ENCODE measurements around the gene ZEB2. TPM values are rescaled to one million over a fixed set of nuclear protein-coding genes. Genes with fewer than 3 reads are reported as not detected.

ZEB2 gene
- total RNA-seq, 2 experiments from 2014 or later: 4.0 to 16.9 TPM

DNA sequence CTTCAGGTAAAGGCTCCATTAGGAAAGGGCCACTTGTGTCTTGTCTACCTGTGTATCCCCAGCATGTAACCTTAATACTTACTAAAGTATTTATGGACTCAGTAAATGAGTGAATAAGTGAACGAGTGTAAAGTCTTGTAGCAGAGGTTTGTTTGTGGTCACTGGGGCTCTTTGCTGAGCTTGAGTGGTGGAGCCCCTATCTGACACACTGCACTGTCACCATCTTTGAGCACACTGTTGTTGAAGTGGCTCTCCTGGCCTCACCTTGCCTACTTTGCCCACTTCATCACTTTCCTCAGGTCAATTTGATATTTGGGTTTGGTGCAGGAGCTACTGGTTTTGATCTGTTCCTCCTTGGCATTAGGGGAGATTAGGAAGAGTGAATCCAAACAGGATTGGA lies 39.3 kb upstream of the ZEB2 start:
- H3K36me3 ChIP-seq (ENCODE audit: insufficient read depth, low read length): no peaks in the 10 kb centered on the region
- H2AFZ ChIP-seq (ENCODE audit: low read length): no peak overlapping the region
- DNase-seq (ENCODE audit: low spot score): no peak
- H3K79me2 ChIP-seq (ENCODE audit: insufficient read depth, low read depth, low read length): no peaks in the 10 kb centered on the region
- ChIA-PET CTCF (ENCODE audit: unreplicated experiment) (no interaction called here), POLR2A (interaction anchor here (0.7 to 1.5 kb wide), 4 partner anchors 17 to 626 kb away, joined by 3 to 5 read pairs (median 4); no protein-coding TSS in a partner anchor)
- peaks cover 31% of the 10 kb centered on the region for H3K4me1 ChIP-seq (ENCODE audit: insufficient read depth, low read length, poor library complexity, severe bottlenecking)
- H3K9me3 ChIP-seq (ENCODE audit: low read length): no peaks in the 10 kb centered on the region
- no peaks in the 10 kb centered on the region for H4K20me1 ChIP-seq (ENCODE audit: insufficient read depth, low read length)
- no peak overlapping the region for H3K4me2 ChIP-seq (ENCODE audit: low read length)
- TF ChIP-seq EZH2phosphoT487 (IDR thresholded peaks at IDR 0.05; ENCODE audit: borderline replicate concordance, low read depth, low read length) (no peak), CTCF (conservative IDR thresholded peaks at IDR 0.05; ENCODE audit: low read length) (no peak)
- intact Hi-C loops (cut with micrococcal nuclease; ENCODE audit: unreplicated experiment): no loop called here
- no peak overlapping the region for H3K27ac ChIP-seq (ENCODE audit: low read depth, low read length, poor library complexity, severe bottlenecking)
- no peak overlapping the region for H3K4me3 ChIP-seq (ENCODE audit: low read depth, low read length, poor library complexity, severe bottlenecking)
- no peaks in the 10 kb centered on the region for H3K9me2 ChIP-seq (ENCODE audit: insufficient read depth, low read length)
- no TSS peak for BruUV-seq (replicated peaks)

- H2AFZ ChIP-seq (ENCODE audit: low read length): no peak overlapping the region
These were observed 34.7 kb upstream of the ZEB2 start for GRCh38 chr2:144554492-144555210.

More at GRCh38 chr2:144554492-144555210, 34.7 kb upstream of the ZEB2 start:
- ChIA-PET POLR2A (interaction anchor here (0.5 to 3.1 kb wide), 7 partner anchors 7 to 1471 kb away, joined by 3 to 18 read pairs (median 3); no protein-coding TSS in a partner anchor), CTCF (ENCODE audit: unreplicated experiment) (no interaction called here)
- Histone ChIP-seq H3K4me2 (ENCODE audit: low read length) (no peak overlapping the region), H3K79me2 (ENCODE audit: insufficient read depth, low read depth, low read length) (no peaks in the 10 kb centered on the region), H3K27ac (ENCODE audit: low read depth, low read length, poor library complexity, severe bottlenecking) (no peak overlapping the region), H3K36me3 (ENCODE audit: insufficient read depth, low read length) (no peaks in the 10 kb centered on the region), H3K4me1 (ENCODE audit: insufficient read depth, low read length, poor library complexity, severe bottlenecking) (peaks cover 3% of the 10 kb centered on the region), H3K4me3 (ENCODE audit: low read depth, low read length, poor library complexity, severe bottlenecking) (no peak overlapping the region), H3K9me3 (ENCODE audit: low read length) (no peaks in the 10 kb centered on the region), H3K9me2 (ENCODE audit: insufficient read depth, low read length) (no peaks in the 10 kb centered on the region), H4K20me1 (ENCODE audit: insufficient read depth, low read length) (no peaks in the 10 kb centered on the region)
- TF ChIP-seq CTCF (conservative IDR thresholded peaks at IDR 0.05; ENCODE audit: low read length): no peak
- TF ChIP-seq EZH2phosphoT487 (IDR thresholded peaks at IDR 0.05; ENCODE audit: borderline replicate concordance, low read depth, low read length): no peak
- intact Hi-C loops (cut with micrococcal nuclease; ENCODE audit: unreplicated experiment): no loop called here
- BruUV-seq (replicated peaks): no TSS peak
- no peak for DNase-seq (ENCODE audit: low spot score)

All from OCI-LY7 (cell line).